HEK293 (cell line): ENCODE data around the gene KRTAP12-4.

ENCODE experiments used
- SETDB1 ChIP-seq: IDR thresholded peaks from one replicate; pipeline ENCODE4 v1.6.1; 2017; ENCODE audit warnings: mild to moderate bottlenecking, low read length, moderate library complexity, mixed read lengths; ENCODE audit not compliant: insufficient read length
- YY1 ChIP-seq: fragments of 450-650 bp; formaldehyde crosslinking; IDR thresholded peaks from 2 replicates; pipeline ENCODE4 v1.5.1; 2018; ENCODE audit warnings: missing biosample characterization, missing genetic modification characterization
- ZBTB10 ChIP-seq: fragments of 450-650 bp; formaldehyde crosslinking; IDR thresholded peaks from 2 replicates; pipeline ENCODE4 v1.5.1; 2016; ENCODE audit warnings: missing biosample characterization, missing genetic modification characterization
- ZBTB48 ChIP-seq: fragments of 450-650 bp; formaldehyde crosslinking; IDR thresholded peaks from 2 replicates; pipeline ENCODE4 v1.5.1; 2016; ENCODE audit warnings: missing biosample characterization, missing genetic modification characterization

GRCh38 chr21:44699502-44700001 is 45.1 kb upstream of the KRTAP12-4 start:
- TF ChIP-seq SETDB1 (no peak), ZBTB48 (tag by site-specific recombination) (no peak), ZBTB10 (tag by site-specific recombination) (no peak), YY1 (tag by site-specific recombination) (no peak)
